ENCODE results near the gene APPL2.

- TF ChIP-seq EZH2 (IDR thresholded peaks at IDR 0.05) (no peak), POLR2AphosphoS5 (IDR thresholded peaks at IDR 0.05; ENCODE audit: borderline replicate concordance, low read depth, low read length) (no peak)
Measured at GRCh38 chr12:105201299-105201698, 34.7 kb downstream of the APPL2 start.

Data from SK-N-MC (cell line).